Adrenal gland (tissue), 12 donors: ENCODE measurements around the gene MUS81. TPM values are rescaled to one million over a fixed set of nuclear protein-coding genes. Genes with fewer than 3 reads are reported as not detected.

Experiments used
- DNase-seq, 7 donors: peaks; one replicate each; pipeline ENCODE4 v3.0.0-alpha.2; 2019 to 2020
- H3K27ac ChIP-seq, 5 donors: fragments of 200-600 bp; sonication (generic) in 4 of 5; 1 replicate in 3 of 5; 2 replicates in 2 of 5; pipeline versions ENCODE4 v1.5.1 to v1.8.0; 2016 to 2020; ENCODE audit warnings: mild to moderate bottlenecking in 1 of 5
- H3K27me3 ChIP-seq: fragments of 200-600 bp; 2 replicates; pipeline ENCODE4 v1.8.0; 2021
- H3K36me3 ChIP-seq, 2 donors: fragments of 200-600 bp; replicated peaks in 1 of 2; 1 replicate in 1 of 2; 2 replicates in 1 of 2; pipeline versions ENCODE4 v1.5.1 to v1.8.0; 2018 to 2022
- H3K4me1 ChIP-seq, 2 donors: fragments of 200-600 bp; replicated peaks in 1 of 2; 1 replicate in 1 of 2; 2 replicates in 1 of 2; pipeline versions ENCODE4 v1.5.1 to v1.8.0; 2018 to 2021
- H3K4me3 ChIP-seq, 4 donors: fragments of 200-600 bp; sonication (generic) in 3 of 4; one replicate each; pipeline ENCODE4 v1.5.1; 2016 to 2018
- H3K9me3 ChIP-seq, 3 donors: fragments of 200-600 bp; sonication (generic) in 1 of 3; replicated peaks in 1 of 3; 1 replicate in 2 of 3; 2 replicates in 1 of 3; pipeline versions ENCODE4 v1.5.1 to v1.8.0; 2016 to 2021
- CTCF ChIP-seq, 6 experiments: fragments of 450-650 bp in 4 of 6; fragments of 200-600 bp in 2 of 6; sonication (generic) in 1 of 6; IDR thresholded peaks; 1 replicate in 5 of 6; 2 replicates in 1 of 6; pipeline versions ENCODE4 v1.5.1 to v1.8.0; 2016 to 2021; ENCODE audit warnings: antibody characterized with exemption in 6 of 6, mild to moderate bottlenecking in 2 of 6, moderate library complexity in 1 of 6
- POLR2A ChIP-seq, 2 donors: fragments of 450-650 bp; IDR thresholded peaks; one replicate each; pipeline ENCODE4 v1.6.1; 2017; ENCODE audit warnings: antibody characterized with exemption in 2 of 2, mild to moderate bottlenecking in 2 of 2, moderate library complexity in 1 of 2
- WGBS, 4 donors: extraction: QIAGEN DNeasy Blood & Tissue Kit in 2 of 4; methylation state at CpG; one replicate each; pipeline versions ENCODE4 v1.1.5 to v1.1.7; 2013 to 2017; 5-methylcytosine and 5-hydroxymethylcytosine counted together
- intact Hi-C, 2 donors: fragments of 100-400 bp; cut with DNase I; formaldehyde crosslinking; loops; one replicate each; pipeline versions ENCODE4 v1.14.1 to v1.15.0; 2022 to 2023
- polyA plus RNA-seq, 3 donors: library from polyadenylated mRNA; stranded (reverse); fragments of 200-250 nt in 2 of 3; fragments of 350-450 nt in 1 of 3; fragmentation: Illumina TruSeq in 1 of 3; extraction: RNeasy Lipid Tissue Mini Kit (QIAGEN cat#74804) in 1 of 3; gene quantifications; one replicate each; pipeline ENCODE4 v1.2.3, GENCODE V29; 2013 to 2014
- total RNA-seq, 9 donors: library from RNA; depleted of rRNA in 4 of 9; stranded (reverse); fragments of >200 nt in 4 of 9; fragments of 120-200 nt in 1 of 9; fragmentation: NEBNext Ultra II Directional in 1 of 9; extraction: Animal tissue kit (Norgen Biotek cat#: 25700) in 1 of 9; gene quantifications; one replicate each; pipeline versions ENCODE4 v1.1.0 to v1.2.4, GENCODE V29; 2013 to 2023
- donor health status: healthy with polysubstance abuse.
- donor health status: Bipolar disorder and iron deficiency.
- donor health status: DM: yes; HTN: yes; CAD: no.
- donor health status: DM: no; HTN: no; CAD: no.
- donor health status: DM: no; HTN: no; CAD: no.
- donor health status: DM: yes; HTN: yes; CAD: no.

Gene MUS81
- total and polyA plus RNA-seq, 12 donors: 16.1 to 147 (median 41.1) TPM

- WGBS, 4 donors: 72 to 75% (median 74%) methylated on average over 14 to 15 of the region's 15 CpGs
- Histone ChIP-seq H3K4me1 (peaks cover 13 to 22% of the 10 kb centered on the region in 2 donors), H3K36me3 (peaks cover 0 to 46% of the 10 kb centered on the region in 2 donors), H3K4me3 (no peak overlapping the region), H3K9me3 (no peaks in the 10 kb centered on the region), H3K27ac (no peak overlapping the region), H3K27me3 (no peaks in the 10 kb centered on the region)
- DNase-seq: peak in 5 of 7 donors; percentile 13 to 31 (median 28)
- TF ChIP-seq POLR2A (IDR thresholded peaks at IDR 0.05): no peak
- no peak for TF ChIP-seq CTCF (IDR thresholded peaks at IDR 0.05)
- intact Hi-C loops: no loop called here
Observed at GRCh38 chr11:65854852-65855837, 5.1 kb upstream of the MUS81 start.

GRCh38 chr11:65855927-65856363 is 4.3 kb upstream of the MUS81 start:
- peaks cover 14 to 24% of the 10 kb centered on the region in 2 donors for H3K4me1 ChIP-seq
- peak overlapping the region in 1 of 4 donors; percentile 100 for H3K4me3 ChIP-seq
- intact Hi-C loops: no loop called here
- 85 to 90% (median 88%) methylated on average over 15 of the region's 15 CpGs for WGBS, 4 donors
- TF ChIP-seq POLR2A (IDR thresholded peaks at IDR 0.05) (no peak), CTCF (IDR thresholded peaks at IDR 0.05) (no peak)
- no peaks in the 10 kb centered on the region for H3K27me3 ChIP-seq
- peak in 5 of 7 donors; percentile 7 to 33 (median 23) for DNase-seq
- peak overlapping the region in 1 of 5 donors; percentile 99 for H3K27ac ChIP-seq
- peaks cover 0 to 46% of the 10 kb centered on the region in 2 donors for H3K36me3 ChIP-seq
- no peaks in the 10 kb centered on the region for H3K9me3 ChIP-seq

- DNase-seq: peak; percentile 81 to 92 (median 88)
- Histone ChIP-seq H3K27ac (peak overlapping the region; percentile 84 to 99 (median 90)), H3K4me1 (peaks cover 21 to 34% of the 10 kb centered on the region in 2 donors), H3K36me3 (peaks cover 0 to 41% of the 10 kb centered on the region in 2 donors), H3K27me3 (no peaks in the 10 kb centered on the region), H3K4me3 (peak overlapping the region; percentile 86 to 100 (median 94)), H3K9me3 (no peaks in the 10 kb centered on the region)
- TF ChIP-seq CTCF (IDR thresholded peaks at IDR 0.05): no peak
- peak; percentile 59 to 69 for TF ChIP-seq POLR2A (IDR thresholded peaks at IDR 0.05)
- WGBS, 4 donors: 1 to 8% (median 4%) methylated on average over 9 to 57 of the region's 57 CpGs
- intact Hi-C loops: no loop called here
Observed at GRCh38 chr11:65856689-65857499, 3.3 kb upstream of the MUS81 start.

GRCh38 chr11:65857500-65857852 is 2.8 kb upstream of the MUS81 start:
- intact Hi-C loops: no loop called here
- Histone ChIP-seq H3K27ac (peak overlapping the region; percentile 84 to 99 (median 90)), H3K36me3 (peaks cover 0 to 41% of the 10 kb centered on the region in 2 donors), H3K4me1 (peaks cover 21 to 34% of the 10 kb centered on the region in 2 donors), H3K4me3 (peak overlapping the region; percentile 86 to 100 (median 94)), H3K9me3 (no peaks in the 10 kb centered on the region), H3K27me3 (no peaks in the 10 kb centered on the region)
- TF ChIP-seq POLR2A (IDR thresholded peaks at IDR 0.05): no peak
- TF ChIP-seq CTCF (IDR thresholded peaks at IDR 0.05): peak in 1 of 6 experiments; percentile 0
- 0 to 10% (median 0%) methylated on average over 2 to 49 of the region's 49 CpGs; no CpG with 5 or more reads in 1 of the 4 donors for WGBS, 4 donors
- DNase-seq: peak in 4 of 7 donors; percentile 52 to 70 (median 57)
